Prostate gland (tissue), 2 donors: ENCODE measurements around the gene UPF3A. TPM values are rescaled to one million over a fixed set of nuclear protein-coding genes. Genes with fewer than 3 reads are reported as not detected.

Experiments
- DNase-seq: peaks from one replicate; pipeline ENCODE4 v3.0.0-alpha.2; 2019; ENCODE audit warnings: low spot score
- H3K27ac ChIP-seq, 2 donors: fragments of 200-600 bp; sonication (generic); 2 replicates each; pipeline ENCODE4 v1.5.1; 2017 to 2019
- H3K27me3 ChIP-seq: fragments of 200-600 bp; sonication (generic); replicated peaks from 2 replicates; pipeline ENCODE4 v1.5.1; 2019; ENCODE audit not compliant: insufficient read depth
- H3K36me3 ChIP-seq, 2 donors: fragments of 200-600 bp; sonication (generic); 1 replicate in 1 of 2; 2 replicates in 1 of 2; pipeline versions ENCODE4 v1.5.1 to v1.8.1; 2017 to 2019
- H3K4me1 ChIP-seq: fragments of 200-600 bp; sonication (generic); replicated peaks from 2 replicates; pipeline ENCODE4 v1.5.1; 2019
- H3K4me3 ChIP-seq, 2 donors: fragments of 200-600 bp; sonication (generic); 2 replicates each; pipeline ENCODE4 v1.5.1; 2017 to 2019
- H3K9me3 ChIP-seq: fragments of 200-600 bp; sonication (generic); 2 replicates; pipeline ENCODE4 v1.5.1; 2017
- POLR2A ChIP-seq: fragments of 450-650 bp; IDR thresholded peaks from one replicate; pipeline ENCODE4 v1.6.1; 2016; ENCODE audit warnings: antibody characterized with exemption, mild to moderate bottlenecking
- POLR2AphosphoS5 ChIP-seq: sonication (generic); formaldehyde crosslinking; IDR thresholded peaks from one replicate; pipeline ENCODE4 v1.6.1; 2017; ENCODE audit warnings: antibody characterized with exemption
- WGBS: methylation state at CpG from one replicate; pipeline ENCODE4 v1.1.5; 2018; 5-methylcytosine and 5-hydroxymethylcytosine counted together
- intact Hi-C: fragments of 100-400 bp; cut with DNase I; formaldehyde crosslinking; loops from one replicate; pipeline ENCODE4 v1.14.2; 2022
- total RNA-seq, 2 donors: library from RNA; depleted of rRNA; stranded (reverse); fragments of >200 nt; gene quantifications; one replicate each; pipeline ENCODE4 v1.1.0, GENCODE V29; 2016
- TF ChIP-seq, protein P1 (sequence below), 4 experiments: fragments of 200-600 bp in 2 of 4; fragments of 450-650 bp in 2 of 4; sonication (generic) in 2 of 4; IDR thresholded peaks; 1 replicate in 3 of 4; 2 replicates in 1 of 4; pipeline ENCODE4 v1.5.1; 2016 to 2019; ENCODE audit warnings: antibody characterized with exemption in 4 of 4, mild to moderate bottlenecking in 2 of 4, moderate library complexity in 2 of 4

UPF3A gene
- total RNA-seq, 2 donors from 2014 or later = 30.6 to 62.9 TPM

DNA sequence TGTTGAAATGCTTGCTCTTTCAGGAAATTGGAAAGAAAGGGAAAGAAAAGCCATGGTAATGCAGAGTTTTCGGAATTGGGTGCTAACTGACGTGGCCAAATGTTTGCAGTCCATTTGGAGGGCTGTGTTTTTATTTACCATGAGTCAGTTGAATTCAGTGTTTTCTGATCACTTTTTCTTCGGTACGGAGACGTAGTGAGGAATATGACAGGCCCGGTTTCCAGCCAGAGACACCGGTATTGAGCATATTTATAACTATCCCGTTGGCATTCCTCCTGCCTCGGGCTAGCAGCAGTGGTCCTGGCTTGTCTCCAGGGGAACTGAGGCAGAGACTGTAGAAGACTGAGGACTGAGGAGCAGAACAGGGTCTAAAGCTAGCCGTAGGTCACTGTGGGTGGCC, 45.7 kb upstream of the UPF3A start:
- DNase-seq = no peak
- Histone ChIP-seq H3K4me1 (no peaks in the 10 kb centered on the region), H3K36me3 (peaks cover 0 to 13% of the 10 kb centered on the region in 2 donors), H3K27ac (peak overlapping the region in 1 of 2 donors; percentile 80), H3K4me3 (peak overlapping the region; percentile 84 to 91), H3K27me3 (no peaks in the 10 kb centered on the region), H3K9me3 (no peaks in the 10 kb centered on the region)
- no peak for TF ChIP-seq POLR2A
- TF ChIP-seq, protein P1, sequence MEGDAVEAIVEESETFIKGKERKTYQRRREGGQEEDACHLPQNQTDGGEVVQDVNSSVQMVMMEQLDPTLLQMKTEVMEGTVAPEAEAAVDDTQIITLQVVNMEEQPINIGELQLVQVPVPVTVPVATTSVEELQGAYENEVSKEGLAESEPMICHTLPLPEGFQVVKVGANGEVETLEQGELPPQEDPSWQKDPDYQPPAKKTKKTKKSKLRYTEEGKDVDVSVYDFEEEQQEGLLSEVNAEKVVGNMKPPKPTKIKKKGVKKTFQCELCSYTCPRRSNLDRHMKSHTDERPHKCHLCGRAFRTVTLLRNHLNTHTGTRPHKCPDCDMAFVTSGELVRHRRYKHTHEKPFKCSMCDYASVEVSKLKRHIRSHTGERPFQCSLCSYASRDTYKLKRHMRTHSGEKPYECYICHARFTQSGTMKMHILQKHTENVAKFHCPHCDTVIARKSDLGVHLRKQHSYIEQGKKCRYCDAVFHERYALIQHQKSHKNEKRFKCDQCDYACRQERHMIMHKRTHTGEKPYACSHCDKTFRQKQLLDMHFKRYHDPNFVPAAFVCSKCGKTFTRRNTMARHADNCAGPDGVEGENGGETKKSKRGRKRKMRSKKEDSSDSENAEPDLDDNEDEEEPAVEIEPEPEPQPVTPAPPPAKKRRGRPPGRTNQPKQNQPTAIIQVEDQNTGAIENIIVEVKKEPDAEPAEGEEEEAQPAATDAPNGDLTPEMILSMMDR (IDR thresholded peaks at IDR 0.05) = no peak
- TF ChIP-seq POLR2AphosphoS5 = no peak
- intact Hi-C loops = no loop called here
- 19% methylated on average over 10 of the region's 10 CpGs for WGBS

DNA sequence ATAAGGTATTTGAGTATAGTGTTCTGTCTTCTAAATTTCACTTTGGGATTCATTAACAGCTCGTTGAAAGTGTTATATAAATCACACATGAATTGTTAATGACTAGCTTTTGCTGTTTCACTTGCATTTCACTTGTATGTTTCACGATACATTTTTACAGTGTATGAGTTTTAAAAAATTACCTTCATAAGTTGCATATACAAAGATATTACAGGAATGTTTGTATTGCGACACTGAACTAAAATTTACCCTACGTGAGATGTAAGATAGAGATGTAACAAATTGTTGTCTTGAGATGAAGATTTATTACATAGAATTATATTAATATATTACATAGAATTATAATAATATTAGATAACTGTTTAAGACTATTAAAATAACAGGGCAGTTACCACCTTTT, 45.2 kb upstream of the UPF3A start:
- WGBS = 69% methylated on average over 4 of the region's 4 CpGs
- H3K27me3 ChIP-seq = no peaks in the 10 kb centered on the region
- H3K4me1 ChIP-seq = no peaks in the 10 kb centered on the region
- DNase-seq = no peak
- TF ChIP-seq POLR2AphosphoS5 (no peak), POLR2A (no peak)
- TF ChIP-seq, protein P1 (IDR thresholded peaks at IDR 0.05) = no peak
- no peaks in the 10 kb centered on the region for H3K9me3 ChIP-seq
- H3K4me3 ChIP-seq = no peak overlapping the region
- H3K36me3 ChIP-seq = peaks cover 1 to 13% of the 10 kb centered on the region in 2 donors
- intact Hi-C loops = no loop called here
- no peak overlapping the region for H3K27ac ChIP-seq

DNA sequence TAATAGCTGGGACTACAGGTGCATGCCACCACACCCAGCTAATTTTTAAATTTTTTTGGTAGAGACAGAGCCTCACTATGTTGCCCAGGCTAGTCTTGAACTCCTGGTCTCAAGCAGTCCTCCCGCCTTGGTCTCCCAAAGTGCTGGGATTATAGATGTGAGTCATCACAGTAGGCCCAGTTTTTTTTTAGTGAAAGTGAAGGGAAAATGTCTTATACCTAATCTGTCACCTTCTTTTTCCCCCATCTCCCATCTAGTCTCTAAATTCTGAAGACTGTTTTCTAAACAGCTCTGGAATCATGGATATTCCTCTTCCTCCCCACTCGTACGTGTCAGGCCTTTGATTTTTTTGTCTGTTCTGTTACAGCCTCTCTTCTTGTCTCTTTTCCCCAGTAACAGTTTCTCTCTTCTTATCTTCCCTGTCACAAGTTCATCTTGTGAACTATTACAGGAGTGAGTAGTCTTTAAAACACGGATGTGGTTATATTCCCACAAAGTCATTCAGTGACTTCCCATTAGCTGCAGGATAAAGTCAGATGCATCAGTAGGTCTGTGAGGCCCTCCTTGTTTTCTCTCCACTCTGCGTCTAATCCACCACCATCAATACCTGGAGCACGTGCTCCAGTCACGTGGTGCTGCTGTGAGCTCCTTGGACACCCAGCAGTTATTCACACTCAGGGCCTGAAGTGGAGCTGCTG, 43.8 kb upstream of the UPF3A start:
- Histone ChIP-seq H3K9me3 (no peaks in the 10 kb centered on the region), H3K36me3 (peaks cover 6 to 14% of the 10 kb centered on the region in 2 donors), H3K4me1 (no peaks in the 10 kb centered on the region), H3K4me3 (no peak overlapping the region), H3K27ac (no peak overlapping the region), H3K27me3 (no peaks in the 10 kb centered on the region)
- intact Hi-C loops = no loop called here
- TF ChIP-seq, protein P1 (IDR thresholded peaks at IDR 0.05) = no peak
- TF ChIP-seq POLR2A = no peak
- no peak for TF ChIP-seq POLR2AphosphoS5
- WGBS = 75% methylated on average over 7 of the region's 7 CpGs
- DNase-seq = no peak

DNA sequence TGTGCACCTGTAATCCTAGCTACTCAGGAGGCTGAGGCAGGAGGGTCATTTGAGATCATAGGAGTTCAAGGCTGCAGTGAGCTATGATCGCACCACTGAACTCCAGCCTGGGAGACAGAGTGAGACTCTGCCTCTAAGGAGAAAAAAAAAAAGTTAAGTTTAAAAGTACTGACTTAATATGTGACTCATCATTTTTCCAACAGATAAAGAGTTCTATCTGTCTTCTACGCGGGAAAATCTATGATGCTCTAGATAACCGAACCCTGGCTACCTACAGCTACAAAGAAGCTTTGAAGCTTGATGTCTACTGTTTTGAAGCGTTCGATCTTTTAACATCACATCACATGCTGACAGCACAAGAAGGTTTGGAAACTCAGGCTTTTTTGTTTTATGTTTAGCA, 39.5 kb upstream of the UPF3A start:
- Histone ChIP-seq H3K4me1 (no peaks in the 10 kb centered on the region), H3K27ac (no peak overlapping the region), H3K36me3 (peaks cover 21 to 24% of the 10 kb centered on the region in 2 donors), H3K27me3 (no peaks in the 10 kb centered on the region), H3K4me3 (no peak overlapping the region), H3K9me3 (no peaks in the 10 kb centered on the region)
- TF ChIP-seq POLR2A (no peak), POLR2AphosphoS5 (no peak)
- TF ChIP-seq, protein P1 (IDR thresholded peaks at IDR 0.05) = no peak
- 94% methylated on average over 6 of the region's 6 CpGs for WGBS
- no peak for DNase-seq
- intact Hi-C loops = no loop called here

DNA sequence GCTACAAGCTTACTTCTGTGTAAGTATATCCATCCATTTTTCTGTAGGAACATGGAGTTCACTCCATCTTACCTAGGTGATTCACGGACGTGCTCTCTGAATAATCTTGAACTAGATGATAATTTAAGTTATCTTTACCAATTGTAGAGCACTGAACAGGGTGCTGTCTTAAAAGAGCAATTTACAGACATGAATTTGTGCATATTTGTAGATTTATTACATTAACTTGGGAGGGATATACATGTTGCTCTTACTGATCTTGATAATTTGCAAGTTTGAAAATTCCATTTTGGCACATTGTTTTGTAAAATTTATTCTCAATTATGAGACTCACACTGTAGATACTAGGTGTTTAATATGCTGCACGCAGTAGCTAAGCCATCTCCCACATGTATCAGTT, 37.4 kb upstream of the UPF3A start:
- intact Hi-C loops = no loop called here
- H3K9me3 ChIP-seq = no peaks in the 10 kb centered on the region
- no peak for DNase-seq
- peaks cover 21 to 24% of the 10 kb centered on the region in 2 donors for H3K36me3 ChIP-seq
- WGBS = 84% methylated on average over 3 of the region's 3 CpGs
- H3K4me3 ChIP-seq = no peak overlapping the region
- no peaks in the 10 kb centered on the region for H3K4me1 ChIP-seq
- H3K27me3 ChIP-seq = no peaks in the 10 kb centered on the region
- TF ChIP-seq POLR2A (no peak), POLR2AphosphoS5 (no peak)
- TF ChIP-seq, protein P1 (IDR thresholded peaks at IDR 0.05) = no peak
- no peak overlapping the region for H3K27ac ChIP-seq
